NCI-H345 treated with DMSO at 0.1 percent for 48 hours (cell line): ENCODE data around the gene FYN.

Source experiments
- DNase-seq: peaks from one replicate; lab custom pipeline; 2025; ENCODE audit not compliant: unreplicated experiment; lab: John Stamatoyannopoulos, UW

The FYN gene

GRCh38 chr6:111610548-111611172 lies 262.6 kb downstream of the FYN start:
- DNase-seq = no peak
